Small intestine (tissue), 7 donors: ENCODE data around the gene ASTL. TPM values are rescaled to one million over a fixed set of nuclear protein-coding genes. Genes with fewer than 3 reads are reported as not detected.

Source experiments
- DNase-seq, 2 donors: peaks; one replicate each; pipeline versions ENCODE4 v3.0.0 to v3.0.0-alpha.2; 2013
- FAIRE-seq: peaks from 2 replicates; lab custom pipeline; 2012; peaks lifted over from hg19 to GRCh38; lab: Jason Lieb, UNC
- H3K27ac ChIP-seq, 3 donors: one replicate each; pipeline ENCODE4 v1.5.1; 2013; ENCODE audit warnings: low read length in 2 of 3, mild to moderate bottlenecking in 2 of 3, control low read depth in 1 of 3, inconsistent platforms in 1 of 3, low read depth in 1 of 3, moderate library complexity in 1 of 3
- H3K27me3 ChIP-seq, 3 donors: one replicate each; pipeline ENCODE4 v1.6.1; 2013; ENCODE audit warnings: low read length in 3 of 3, inconsistent platforms in 1 of 3; ENCODE audit not compliant: control insufficient read depth in 3 of 3, insufficient read depth in 3 of 3
- H3K36me3 ChIP-seq, 3 donors: one replicate each; pipeline ENCODE4 v1.6.1; 2013; ENCODE audit warnings: low read length in 3 of 3, inconsistent platforms in 1 of 3, low read depth in 1 of 3, mild to moderate bottlenecking in 1 of 3, moderate library complexity in 1 of 3; ENCODE audit not compliant: control insufficient read depth in 3 of 3, insufficient read depth in 2 of 3
- H3K4me1 ChIP-seq, 3 donors: one replicate each; pipeline ENCODE4 v1.6.1; 2013; ENCODE audit warnings: low read length in 2 of 3, inconsistent platforms in 1 of 3, low read depth in 1 of 3, mild to moderate bottlenecking in 1 of 3, moderate library complexity in 1 of 3; ENCODE audit not compliant: control insufficient read depth in 3 of 3, insufficient read depth in 2 of 3
- H3K4me3 ChIP-seq, 3 donors: one replicate each; pipeline ENCODE4 v1.5.1; 2013; ENCODE audit warnings: low read length in 3 of 3, control low read depth in 1 of 3, inconsistent platforms in 1 of 3, low read depth in 1 of 3, mild to moderate bottlenecking in 1 of 3, moderate library complexity in 1 of 3
- H3K9me3 ChIP-seq, 2 donors: one replicate each; pipeline ENCODE4 v1.6.1; 2013; ENCODE audit warnings: low read depth in 1 of 2, low read length in 1 of 2; ENCODE audit not compliant: control insufficient read depth in 2 of 2, insufficient read depth in 1 of 2
- WGBS, 3 donors: extraction: QIAGEN DNeasy Blood & Tissue Kit; methylation state at CpG; one replicate each; pipeline ENCODE4 v1.1.7; 2013; 5-methylcytosine and 5-hydroxymethylcytosine counted together
- polyA plus RNA-seq, 4 donors: library from polyadenylated mRNA; stranded (reverse) in 3 of 4; unstranded in 1 of 4; fragments of 200-250 nt in 3 of 4; fragments of 120-200 nt in 1 of 4; gene quantifications; one replicate each; pipeline versions ENCODE4 v1.2.1 to v1.2.3, GENCODE V29; 2013
- donor health status: healthy with polysubstance abuse.
- donor health status: control.
- donor health status: control.
- donor health status: Bipolar disorder and iron deficiency.
- donor health status: healthy.

Gene ASTL
- polyA plus RNA-seq, 4 donors, result not detected

DNA sequence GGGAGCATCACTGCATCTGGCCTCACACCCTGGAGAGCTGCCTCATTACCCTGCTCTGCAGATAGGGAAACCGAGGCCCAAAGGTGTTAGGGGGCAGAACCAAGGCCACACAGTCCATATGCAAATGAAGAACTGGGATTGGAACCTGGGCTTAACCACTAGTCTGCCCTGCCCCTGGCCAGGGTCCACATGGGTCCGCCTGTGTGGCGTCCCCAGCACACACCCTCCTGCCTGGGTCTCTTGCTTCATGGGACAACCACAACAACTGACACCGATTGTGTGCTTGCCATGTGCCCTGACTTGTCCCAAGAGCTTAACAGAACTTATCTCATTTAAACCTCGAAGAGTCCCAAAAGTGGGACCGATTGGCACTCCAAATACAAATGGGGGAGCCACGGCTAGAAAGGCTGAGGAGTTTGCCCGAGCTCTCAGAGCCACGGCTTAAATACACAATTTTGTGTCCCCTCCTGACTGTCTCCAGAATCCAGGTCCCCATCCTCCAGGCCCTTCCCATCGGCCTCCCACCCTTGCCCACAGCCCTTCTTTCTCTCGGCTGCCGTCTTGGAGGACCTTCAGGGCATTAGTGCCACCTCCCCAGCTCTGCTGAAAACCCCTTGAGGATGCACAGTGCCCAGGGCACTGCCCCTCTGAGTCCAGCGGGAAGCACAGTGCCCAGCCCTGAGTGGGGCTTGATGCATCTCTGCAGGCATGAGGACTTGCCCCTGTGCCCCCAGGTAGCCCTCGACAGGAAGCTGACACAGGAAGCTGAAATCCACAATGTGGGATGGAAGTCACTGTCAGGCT lies 12.7 kb upstream of the ASTL start:
- H3K27ac ChIP-seq, result no peak overlapping the region
- DNase-seq, result no peak
- no peak for FAIRE-seq
- no peaks in the 10 kb centered on the region for H3K27me3 ChIP-seq
- H3K36me3 ChIP-seq, result no peaks in the 10 kb centered on the region
- no peaks in the 10 kb centered on the region for H3K9me3 ChIP-seq
- H3K4me3 ChIP-seq, result no peak overlapping the region
- peaks cover 0 to 19% (median 0%) of the 10 kb centered on the region in 3 donors for H3K4me1 ChIP-seq
- WGBS, 3 donors, result 92 to 95% (median 93%) methylated on average over 14 of the region's 14 CpGs

DNA sequence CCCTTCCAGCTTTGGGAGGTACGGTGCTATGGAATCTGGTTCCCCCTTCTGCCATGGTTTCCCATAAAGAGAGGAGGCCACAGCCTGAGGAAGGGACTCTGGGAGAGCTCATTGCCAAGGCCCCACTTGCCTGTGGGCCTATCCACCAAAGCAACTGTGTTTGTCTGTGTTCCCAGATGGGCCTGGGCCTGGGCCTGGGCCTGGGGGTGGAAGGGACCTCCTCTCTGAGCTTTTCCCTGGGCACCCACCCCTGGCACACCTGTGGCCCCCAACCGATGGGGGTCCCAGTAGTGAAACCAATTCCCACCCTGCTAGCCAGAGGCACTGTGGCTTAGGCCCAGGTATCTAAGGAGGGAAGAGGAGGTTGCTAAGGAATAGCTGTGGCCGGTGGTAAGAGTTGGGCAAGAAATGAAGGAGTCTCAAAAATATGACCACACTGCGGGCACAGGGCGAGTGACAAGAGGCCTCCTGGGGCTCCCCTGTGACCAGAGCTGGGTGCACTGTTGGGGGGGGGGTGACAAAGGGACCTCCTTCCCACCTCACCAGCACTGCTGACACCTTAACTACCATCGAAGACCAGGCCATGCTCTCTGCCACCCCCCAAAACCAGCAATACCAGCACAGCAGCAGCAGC lies 11.8 kb upstream of the ASTL start:
- no peaks in the 10 kb centered on the region for H3K9me3 ChIP-seq
- H3K4me1 ChIP-seq, result peaks cover 0 to 25% (median 0%) of the 10 kb centered on the region in 3 donors
- H3K4me3 ChIP-seq, result no peak overlapping the region
- H3K36me3 ChIP-seq, result no peaks in the 10 kb centered on the region
- H3K27me3 ChIP-seq, result no peaks in the 10 kb centered on the region
- 92 to 98% (median 95%) methylated on average over 6 of the region's 6 CpGs for WGBS, 3 donors
- DNase-seq, result no peak
- H3K27ac ChIP-seq, result no peak overlapping the region
- FAIRE-seq, result no peak

DNA sequence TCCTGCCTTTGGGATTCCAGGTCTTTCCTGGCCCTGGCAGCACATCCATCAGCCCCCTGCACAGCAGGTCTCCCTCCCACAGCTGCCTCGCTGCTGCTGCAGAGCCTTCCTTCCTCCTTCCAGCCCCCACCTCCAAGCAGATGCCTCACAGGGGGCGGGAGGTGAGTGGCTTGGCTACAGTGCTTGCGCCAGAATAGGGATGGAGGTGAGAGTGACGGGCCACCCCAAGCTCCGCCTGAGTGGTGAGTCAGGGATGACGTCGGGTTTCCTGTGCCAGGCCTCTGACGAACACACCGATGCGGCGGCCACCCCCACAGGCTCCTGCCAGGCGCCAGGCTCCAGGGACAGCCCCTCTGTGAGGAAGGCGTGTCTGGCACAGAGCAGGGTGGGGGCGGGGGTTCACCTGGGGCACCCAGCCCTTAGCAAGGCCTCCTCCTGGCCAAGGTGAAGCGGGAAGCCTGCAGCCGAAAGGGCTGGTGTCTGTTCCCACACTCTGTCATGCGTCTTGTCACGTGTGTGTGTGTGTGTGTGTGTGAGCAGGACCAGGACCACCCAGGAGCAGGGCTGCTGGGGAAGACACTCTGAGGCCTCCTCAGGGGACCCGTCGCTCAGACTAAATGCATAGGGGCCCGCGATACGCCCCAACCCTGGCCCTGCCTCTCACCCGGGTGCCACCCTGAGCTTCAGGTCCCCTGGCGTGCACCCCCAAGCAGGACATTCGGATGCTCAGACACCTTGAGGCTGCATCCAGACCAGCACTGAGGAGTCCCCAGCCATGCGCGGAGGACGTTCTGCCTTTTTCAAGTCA lies 10.3 kb upstream of the ASTL start:
- no peaks in the 10 kb centered on the region for H3K9me3 ChIP-seq
- peaks cover 0 to 5% (median 0%) of the 10 kb centered on the region in 3 donors for H3K27me3 ChIP-seq
- peak overlapping the region in 2 of 3 donors; percentile 34 to 89 for H3K27ac ChIP-seq
- DNase-seq, result peak; percentile 77 to 80
- H3K4me1 ChIP-seq, result peaks cover 0 to 31% (median 0%) of the 10 kb centered on the region in 3 donors
- no peak for FAIRE-seq
- H3K4me3 ChIP-seq, result no peak overlapping the region
- peaks cover 0 to 5% (median 0%) of the 10 kb centered on the region in 3 donors for H3K36me3 ChIP-seq
- WGBS, 3 donors, result 27 to 33% (median 30%) methylated on average over 23 to 29 of the region's 29 CpGs

DNA sequence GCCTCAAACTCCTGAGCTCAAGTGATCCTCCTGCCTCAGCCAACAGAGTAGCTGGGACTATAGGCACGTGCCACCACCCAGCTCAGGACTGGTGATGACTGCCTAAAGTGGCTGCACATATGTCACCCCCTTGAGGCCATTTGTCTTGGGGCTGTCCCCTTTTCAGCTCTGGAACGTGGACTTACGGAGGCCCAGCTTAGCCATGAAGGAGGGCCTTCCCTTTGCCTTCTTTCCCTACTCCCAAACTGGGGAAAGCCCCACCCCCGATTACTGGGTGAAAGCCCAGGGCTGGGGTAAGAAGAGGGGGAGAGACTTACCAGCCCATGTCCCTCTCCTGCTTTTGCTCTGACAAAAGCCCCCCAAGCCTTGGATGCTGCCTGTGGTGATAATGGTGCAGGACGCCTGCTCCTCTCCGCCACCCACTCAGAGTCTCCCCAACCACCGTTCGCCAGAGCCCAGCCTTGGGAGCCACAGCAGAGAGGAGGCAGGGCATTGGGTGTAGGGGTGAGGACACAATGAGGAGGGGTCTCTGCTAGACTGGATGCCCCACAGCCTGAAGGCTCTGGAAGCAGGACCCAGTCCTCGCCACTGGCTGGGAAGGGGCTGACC lies 9.4 kb upstream of the ASTL start:
- H3K27ac ChIP-seq, result peak overlapping the region in 1 of 3 donors; percentile 89
- no peak overlapping the region for H3K4me3 ChIP-seq
- DNase-seq (no peak), FAIRE-seq (no peak)
- no peaks in the 10 kb centered on the region for H3K9me3 ChIP-seq
- peaks cover 0 to 5% (median 0%) of the 10 kb centered on the region in 3 donors for H3K27me3 ChIP-seq
- peaks cover 0 to 7% (median 0%) of the 10 kb centered on the region in 3 donors for H3K36me3 ChIP-seq
- 75 to 77% (median 77%) methylated on average over 9 of the region's 9 CpGs for WGBS, 3 donors
- H3K4me1 ChIP-seq, result peaks cover 0 to 31% (median 0%) of the 10 kb centered on the region in 3 donors

DNA sequence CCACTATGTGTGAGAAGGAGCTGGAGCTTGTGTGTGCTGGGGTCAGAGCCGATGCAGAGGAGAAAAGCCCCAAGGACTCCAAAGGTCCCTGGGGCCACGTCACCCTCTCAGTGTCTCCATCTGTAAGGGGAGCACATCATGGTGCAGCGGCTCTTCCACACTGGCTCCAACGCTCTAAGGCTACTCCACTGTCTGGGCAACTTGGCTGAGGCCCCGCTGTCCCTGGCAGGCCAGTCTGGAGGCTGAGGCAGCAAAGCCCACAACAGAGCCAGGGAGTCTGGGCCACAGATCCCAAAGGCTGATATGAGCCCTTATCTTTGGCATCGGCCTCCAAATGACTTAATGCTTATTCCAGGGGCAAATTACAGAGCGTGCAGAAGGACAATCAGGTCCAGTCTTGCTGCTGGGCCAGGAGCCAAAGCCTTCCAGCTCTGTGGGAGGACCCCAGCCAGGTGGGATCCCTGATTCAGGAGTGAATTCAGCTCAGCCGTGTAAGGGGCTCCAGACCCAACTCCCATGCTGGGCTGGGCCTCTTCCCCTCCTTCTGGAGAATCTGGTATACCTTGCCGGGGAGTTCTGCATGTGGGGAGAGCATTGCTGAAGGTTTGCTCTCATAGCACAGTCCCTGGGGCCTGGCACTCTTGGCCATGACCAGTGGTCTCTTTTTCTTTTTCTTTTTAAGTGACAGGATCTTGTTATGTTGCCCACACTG lies 8.7 kb upstream of the ASTL start:
- 75 to 78% (median 78%) methylated on average over 9 of the region's 9 CpGs for WGBS, 3 donors
- H3K27me3 ChIP-seq, result peaks cover 0 to 5% (median 0%) of the 10 kb centered on the region in 3 donors
- no peak for DNase-seq
- H3K9me3 ChIP-seq, result no peaks in the 10 kb centered on the region
- no peak for FAIRE-seq
- H3K27ac ChIP-seq, result peak overlapping the region in 2 of 3 donors; percentile 58 to 89
- peaks cover 0 to 31% (median 0%) of the 10 kb centered on the region in 3 donors for H3K4me1 ChIP-seq
- H3K36me3 ChIP-seq, result peaks cover 0 to 9% (median 0%) of the 10 kb centered on the region in 3 donors
- no peak overlapping the region for H3K4me3 ChIP-seq

DNA sequence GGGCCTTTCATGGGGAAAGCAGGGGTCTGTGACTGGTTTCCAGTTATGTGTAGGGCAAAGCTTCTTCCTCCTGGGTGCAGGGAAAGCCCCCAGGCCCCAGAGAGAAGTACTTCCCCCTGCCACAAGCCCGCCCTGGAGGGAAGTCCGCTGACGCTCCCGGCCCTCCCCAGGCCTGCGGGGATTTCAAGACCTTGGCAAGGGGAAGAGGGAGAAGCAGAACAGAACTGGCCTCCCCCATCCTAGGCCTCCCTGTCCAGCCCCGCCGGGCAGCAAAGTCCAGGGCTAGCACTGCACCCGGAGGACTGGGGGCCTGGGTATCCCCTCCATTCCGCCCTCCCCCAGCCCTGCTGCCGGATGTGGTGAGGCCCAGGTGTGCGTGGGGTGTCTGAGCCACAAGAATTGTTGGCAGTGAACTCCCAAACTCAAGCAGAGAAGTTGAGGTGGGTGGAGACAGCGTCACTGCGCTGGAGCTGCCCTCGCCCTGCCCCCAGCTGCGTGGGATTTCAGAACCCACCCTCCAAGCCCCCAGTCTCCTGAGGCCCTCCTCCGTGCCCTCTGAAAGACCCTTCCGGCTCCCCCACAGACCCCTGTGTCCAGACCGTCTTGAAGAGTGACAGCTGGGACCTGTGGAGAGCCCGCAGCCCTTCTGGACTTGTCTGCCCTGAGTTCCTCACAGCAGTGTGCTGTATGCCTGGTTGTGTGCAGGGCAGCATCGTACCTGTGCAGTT lies 8.0 kb upstream of the ASTL start:
- 51 to 62% (median 57%) methylated on average over 15 to 20 of the region's 20 CpGs for WGBS, 3 donors
- H3K4me1 ChIP-seq, result peaks cover 0 to 31% (median 0%) of the 10 kb centered on the region in 3 donors
- peaks cover 0 to 5% (median 0%) of the 10 kb centered on the region in 3 donors for H3K27me3 ChIP-seq
- no peaks in the 10 kb centered on the region for H3K9me3 ChIP-seq
- H3K4me3 ChIP-seq, result no peak overlapping the region
- H3K27ac ChIP-seq, result peak overlapping the region in 2 of 3 donors; percentile 61 to 89
- H3K36me3 ChIP-seq, result peaks cover 0 to 9% (median 0%) of the 10 kb centered on the region in 3 donors
- DNase-seq (peak in 1 of 2 donors; percentile 58), FAIRE-seq (no peak)

DNA sequence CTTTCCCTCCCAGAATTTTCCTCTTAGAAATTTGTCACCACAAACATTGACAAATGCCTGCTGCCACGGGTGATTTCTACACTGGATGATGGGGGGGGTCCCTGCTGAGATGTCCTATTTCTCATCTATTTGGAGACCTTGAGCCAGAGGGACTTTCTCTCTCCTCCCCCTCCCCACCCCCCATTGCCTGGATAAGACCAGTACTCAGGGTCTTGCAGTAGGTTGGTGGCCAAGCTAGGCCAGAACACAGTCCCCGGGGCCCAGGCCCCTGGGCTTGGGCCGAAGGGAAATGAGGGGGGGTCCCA lies 7.5 kb upstream of the ASTL start:
- Histone ChIP-seq H3K36me3 (peaks cover 0 to 9% (median 0%) of the 10 kb centered on the region in 3 donors), H3K9me3 (no peaks in the 10 kb centered on the region), H3K27me3 (peaks cover 0 to 5% (median 0%) of the 10 kb centered on the region in 3 donors), H3K27ac (peak overlapping the region in 2 of 3 donors; percentile 61 to 89), H3K4me1 (peaks cover 0 to 31% (median 0%) of the 10 kb centered on the region in 3 donors), H3K4me3 (peak overlapping the region in 1 of 3 donors; percentile 50)
- no peak for FAIRE-seq
- no peak for DNase-seq
- WGBS, 3 donors, result 39 to 54% (median 44%) methylated on average over 3 of the region's 3 CpGs
